Ishikawa (cell line): ENCODE measurements around the gene MGLL.

Experiments
- CEBPB ChIP-seq: IDR thresholded peaks from 2 replicates; pipeline ENCODE4 v1.6.1; 2012
- CREB1 ChIP-seq: IDR thresholded peaks from 2 replicates; pipeline ENCODE4 v1.6.1; 2012; ENCODE audit warnings: low read depth
- EGR1 ChIP-seq: IDR thresholded peaks from 2 replicates; pipeline ENCODE4 v1.6.1; 2012
- EP300 ChIP-seq: IDR thresholded peaks from 2 replicates; pipeline ENCODE4 v1.6.1; 2012; ENCODE audit warnings: borderline replicate concordance
- FOXM1 ChIP-seq: IDR thresholded peaks from 2 replicates; pipeline ENCODE4 v1.6.1; 2012; ENCODE audit warnings: low read depth, borderline replicate concordance
- MAX ChIP-seq: IDR thresholded peaks from 2 replicates; pipeline ENCODE4 v1.6.1; 2012
- NFIC ChIP-seq: IDR thresholded peaks from 2 replicates; pipeline ENCODE4 v1.6.1; 2012
- RAD21 ChIP-seq: IDR thresholded peaks from 2 replicates; pipeline ENCODE4 v1.6.1; 2012; ENCODE audit warnings: low read depth
- REST ChIP-seq: IDR thresholded peaks from 2 replicates; pipeline ENCODE4 v1.6.1; 2012; ENCODE audit warnings: low read depth, mild to moderate bottlenecking
- TAF1 ChIP-seq: IDR thresholded peaks from 2 replicates; pipeline ENCODE4 v1.6.1; 2012; ENCODE audit warnings: low read depth, mild to moderate bottlenecking
- TEAD4 ChIP-seq: IDR thresholded peaks from 2 replicates; pipeline ENCODE4 v1.6.1; 2012
- USF1 ChIP-seq: IDR thresholded peaks from 2 replicates; pipeline ENCODE4 v1.6.1; 2012
- YY1 ChIP-seq: IDR thresholded peaks from 2 replicates; pipeline ENCODE4 v1.6.1; 2012; ENCODE audit warnings: low read depth
- ZBTB7A ChIP-seq: IDR thresholded peaks from 2 replicates; pipeline ENCODE4 v1.6.1; 2012; ENCODE audit warnings: low read depth

GRCh38 chr3:127688022-127688415 is 134.3 kb downstream of the MGLL start:
- no peak for TF ChIP-seq EP300
- no peak for TF ChIP-seq CEBPB
- TF ChIP-seq USF1, result no peak
- no peak for TF ChIP-seq TAF1
- no peak for TF ChIP-seq NFIC
- no peak for TF ChIP-seq YY1
- TF ChIP-seq TEAD4, result no peak
- no peak for TF ChIP-seq CREB1
- TF ChIP-seq ZBTB7A, result no peak
- no peak for TF ChIP-seq EGR1
- TF ChIP-seq RAD21, result no peak
- no peak for TF ChIP-seq REST
- no peak for TF ChIP-seq MAX
- TF ChIP-seq FOXM1, result no peak
